ELR (cell line): ENCODE results near the gene MGAT5.
A peak's percentile ranks its signal among the peaks of the same experiment; 100 is the strongest.
"Not testable (repeated sequence)": the region's sequence is repeated elsewhere in the genome, so short reads cannot be mapped to it uniquely, and the experiment has no call there.

Experiments
- DNase-seq: peaks from one replicate; pipeline ENCODE4 v3.0.0-alpha.2; 2015; ENCODE audit warnings: low read depth

MGAT5 gene

DNA sequence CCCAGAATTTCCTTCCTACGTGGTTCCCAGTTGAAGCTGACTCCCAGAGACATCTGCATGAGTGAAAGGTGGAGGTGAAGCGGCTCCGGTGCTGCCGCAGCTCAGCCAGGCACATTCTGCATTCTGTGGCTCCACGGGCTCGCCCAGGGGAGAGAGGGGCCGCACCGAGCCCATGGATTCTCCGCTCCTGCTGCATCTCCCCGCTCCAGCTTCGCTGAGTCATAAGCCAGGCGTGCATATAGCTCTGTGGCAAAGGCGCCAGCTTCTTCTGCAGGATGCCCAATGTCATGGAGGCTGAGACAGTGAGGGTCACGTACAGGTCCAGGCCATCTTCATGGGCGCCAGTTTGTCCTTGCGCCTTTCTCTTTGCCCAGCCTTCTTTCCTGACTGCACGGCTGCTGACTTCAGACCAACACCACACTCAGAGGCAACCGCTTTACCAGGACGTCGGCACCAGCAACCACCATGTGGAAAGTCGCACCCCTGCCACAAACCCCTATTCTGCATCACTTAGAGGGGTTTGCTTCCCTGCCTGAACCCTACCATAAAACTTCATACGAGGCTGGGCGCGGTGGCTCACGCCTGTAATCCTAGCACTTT, 215.7 kb downstream of the MGAT5 start:
- DNase-seq: no peak

DNA sequence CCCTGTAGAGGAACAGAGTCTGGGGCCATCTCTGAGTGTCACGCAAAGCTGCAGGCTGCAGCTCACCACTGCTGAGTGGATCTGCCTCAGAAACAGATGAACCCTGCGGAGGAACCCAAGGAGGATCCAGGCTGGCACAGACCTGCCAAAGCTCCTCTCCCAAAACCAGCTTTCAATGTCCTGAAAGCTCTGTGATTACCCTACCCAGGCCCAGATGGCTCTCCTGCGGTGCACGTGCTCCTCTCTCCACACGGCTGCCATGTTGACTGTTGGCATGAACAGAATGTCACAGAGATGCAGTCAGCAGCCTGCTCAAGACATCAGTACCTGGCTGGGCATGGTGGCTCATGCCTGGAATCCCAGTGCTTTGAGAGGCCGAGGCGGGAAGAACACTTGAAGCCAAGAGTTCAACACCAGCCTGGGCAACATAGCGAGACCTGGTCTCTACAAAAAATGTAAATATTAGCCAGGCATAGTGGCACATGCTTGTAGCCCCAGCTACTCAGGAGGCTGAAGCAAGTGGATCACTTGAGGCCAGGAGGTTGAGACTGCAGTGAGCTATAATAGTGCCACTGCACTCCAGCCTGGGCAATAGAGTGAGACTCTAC, 216.8 kb downstream of the MGAT5 start:
- no peak for DNase-seq

DNA sequence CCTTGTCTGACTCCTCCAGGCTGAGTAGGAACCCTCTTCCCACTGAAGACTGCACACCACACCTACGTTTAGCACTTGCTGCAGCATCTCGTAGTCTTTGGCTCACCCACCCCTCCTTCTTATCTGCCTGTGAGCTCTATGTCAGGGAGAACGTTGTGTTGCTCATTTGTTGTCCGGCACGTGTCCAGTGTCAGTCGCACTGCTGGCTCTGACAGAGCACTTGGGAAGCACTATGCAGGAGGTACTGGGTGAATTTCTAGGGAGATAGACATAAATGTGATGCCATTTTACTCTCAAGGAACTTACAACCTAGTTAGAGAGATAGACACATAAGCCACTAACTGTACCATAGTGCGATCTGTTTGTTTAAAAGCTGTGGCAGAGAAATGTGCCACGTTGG, 223.1 kb downstream of the MGAT5 start:
- DNase-seq: not testable (repeated sequence)

DNA sequence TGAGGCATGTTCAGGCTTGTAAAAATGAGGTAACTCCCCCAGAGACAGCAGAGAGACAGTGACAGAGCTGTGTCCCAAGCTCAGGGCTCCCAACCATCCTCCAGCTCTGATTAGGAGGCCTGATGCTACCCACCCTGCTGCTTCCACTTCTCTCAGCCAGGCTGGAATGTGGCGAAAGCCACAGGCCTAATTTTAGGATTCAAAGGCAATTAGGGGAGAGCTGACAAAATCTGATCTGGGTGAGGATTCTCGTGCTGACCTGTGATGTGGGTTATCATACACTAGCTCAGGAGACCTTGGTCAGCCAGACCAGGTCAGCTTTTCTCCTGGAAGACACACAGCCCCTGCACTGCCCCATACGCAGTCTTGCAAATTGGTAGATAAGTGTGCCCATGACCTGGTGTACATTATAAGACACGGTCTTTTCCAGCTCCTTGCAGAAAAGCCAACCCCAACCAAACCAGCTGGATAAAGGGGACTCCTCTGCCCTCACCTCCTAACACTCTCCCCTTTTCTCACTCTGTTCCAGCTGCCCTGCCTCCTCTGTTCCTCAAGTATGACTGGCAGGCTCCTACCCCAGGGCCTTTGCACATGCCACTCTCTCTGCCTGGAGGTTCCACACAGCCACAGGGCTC, 225.9 kb downstream of the MGAT5 start:
- DNase-seq: no peak

DNA sequence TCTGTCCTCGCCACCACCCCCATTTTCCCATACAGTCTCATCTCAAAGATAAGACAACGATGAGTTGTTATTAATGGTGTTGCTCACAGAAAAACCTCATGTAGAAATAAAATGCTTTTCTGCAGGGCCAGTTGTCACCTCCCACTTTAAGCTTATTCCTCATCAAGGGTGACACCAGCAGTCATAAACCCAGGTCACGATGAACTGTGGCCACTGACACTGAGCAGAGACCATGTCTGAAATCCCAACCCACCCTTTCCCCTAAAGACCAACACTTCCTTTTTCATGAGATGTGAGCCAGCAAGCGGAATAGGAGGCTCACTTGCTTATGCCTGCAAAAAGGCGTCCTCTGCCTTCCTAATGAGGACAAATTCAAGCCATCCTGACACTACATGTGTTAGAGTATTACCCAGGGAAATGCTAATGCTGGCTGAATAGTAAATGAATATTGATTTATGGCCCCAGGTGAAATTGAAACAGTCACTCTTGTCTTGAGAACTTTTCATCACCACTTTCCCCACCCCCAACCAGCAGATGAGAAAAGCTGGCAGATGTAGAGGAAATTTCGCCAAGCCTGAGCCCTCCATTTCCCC, 228.4 kb downstream of the MGAT5 start:
- DNase-seq: no peak

- DNase-seq: no peak
Measured at GRCh38 chr2:134482766-134483340, 229.0 kb downstream of the MGAT5 start.

DNA sequence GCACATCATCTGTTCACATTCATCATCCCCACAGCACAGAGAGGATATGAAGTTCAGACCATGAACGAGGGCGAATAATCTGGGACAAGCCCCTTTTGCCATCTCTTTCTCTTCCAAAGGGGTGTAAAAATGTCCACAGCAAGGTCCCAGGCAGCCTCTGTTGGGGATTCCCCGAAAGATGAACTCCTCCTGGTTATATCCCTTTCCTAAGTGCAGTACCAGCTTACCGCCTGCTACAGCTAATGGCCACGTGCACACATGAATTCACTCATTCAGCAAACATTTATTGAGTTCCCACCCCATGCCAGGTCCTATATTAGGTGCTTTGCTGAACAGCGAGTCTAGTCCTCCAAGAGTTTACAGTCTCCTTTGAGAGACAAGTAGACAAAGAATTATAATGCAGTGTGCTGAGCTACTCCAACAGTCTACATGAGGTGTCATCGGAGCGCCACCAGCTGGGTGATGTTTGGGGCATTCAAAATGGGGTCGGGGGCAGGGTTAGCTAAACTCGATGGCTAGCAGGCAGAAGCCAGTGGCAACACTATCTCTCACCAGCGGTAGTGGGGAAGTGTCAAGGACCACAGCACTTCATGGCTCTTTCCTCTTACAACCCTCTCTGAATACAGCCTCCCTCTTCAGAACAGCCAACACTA, 236.0 kb downstream of the MGAT5 start:
- no peak for DNase-seq

GRCh38 chr2:134490559-134490958, 236.7 kb downstream of the MGAT5 start:
- no peak for DNase-seq

- DNase-seq: no peak
Measured at GRCh38 chr2:134491022-134491421, 237.2 kb downstream of the MGAT5 start.

DNA sequence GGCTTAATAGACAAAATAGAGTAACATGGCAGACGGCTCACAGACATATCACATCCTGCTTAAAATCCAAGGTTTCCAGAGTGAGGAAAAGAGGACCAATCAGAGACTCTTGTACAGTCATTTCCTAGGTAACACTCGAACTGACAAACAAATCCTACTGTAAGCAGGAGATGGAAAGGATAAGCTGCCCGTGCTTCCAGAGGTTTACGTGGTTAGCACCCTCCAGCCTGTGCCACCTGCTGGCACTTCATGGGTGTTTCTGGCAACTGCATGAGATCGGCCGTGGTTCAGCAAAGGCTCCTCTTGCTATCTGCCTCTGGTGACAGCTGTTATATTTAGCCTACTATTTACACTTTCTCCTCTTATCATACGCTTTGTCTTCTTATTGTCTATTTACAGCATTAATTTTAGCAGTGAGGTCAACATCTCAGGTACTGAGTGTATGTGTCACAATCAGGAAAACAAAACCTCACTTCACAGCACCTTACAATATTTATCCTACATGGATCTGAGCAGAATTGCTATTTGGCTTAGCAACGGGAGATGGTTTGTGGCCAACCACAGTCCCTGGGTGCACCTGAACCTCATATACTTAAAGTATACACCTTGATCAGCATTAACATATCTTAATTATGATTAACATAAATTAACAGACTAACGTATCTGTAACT, 238.0 kb downstream of the MGAT5 start:
- peak; percentile 31 for DNase-seq

- no peak for DNase-seq
Measured at GRCh38 chr2:134493797-134494196, 239.9 kb downstream of the MGAT5 start.

DNA sequence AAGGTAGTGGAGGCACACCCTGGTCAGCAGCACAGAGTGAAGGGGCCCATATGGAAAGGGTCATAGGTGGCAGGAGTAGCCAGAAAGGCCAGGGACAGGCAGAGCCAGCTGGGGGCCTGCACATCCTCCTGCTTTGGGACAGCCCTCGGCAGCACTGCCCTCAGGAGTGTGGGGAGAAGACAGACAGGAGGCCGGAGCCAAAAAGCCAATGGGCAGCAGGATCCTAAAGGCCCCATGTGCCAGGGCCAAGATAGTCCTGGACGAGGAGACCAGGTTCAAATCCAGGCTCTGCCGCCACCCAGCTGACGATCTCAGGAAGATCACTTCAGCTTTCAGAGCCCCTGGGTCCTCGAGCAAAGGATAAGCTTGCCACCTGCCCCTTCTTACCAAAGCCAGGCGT, 244.8 kb downstream of the MGAT5 start:
- no peak for DNase-seq

GRCh38 chr2:134499307-134499926, 245.5 kb downstream of the MGAT5 start:
- DNase-seq: no peak

DNA sequence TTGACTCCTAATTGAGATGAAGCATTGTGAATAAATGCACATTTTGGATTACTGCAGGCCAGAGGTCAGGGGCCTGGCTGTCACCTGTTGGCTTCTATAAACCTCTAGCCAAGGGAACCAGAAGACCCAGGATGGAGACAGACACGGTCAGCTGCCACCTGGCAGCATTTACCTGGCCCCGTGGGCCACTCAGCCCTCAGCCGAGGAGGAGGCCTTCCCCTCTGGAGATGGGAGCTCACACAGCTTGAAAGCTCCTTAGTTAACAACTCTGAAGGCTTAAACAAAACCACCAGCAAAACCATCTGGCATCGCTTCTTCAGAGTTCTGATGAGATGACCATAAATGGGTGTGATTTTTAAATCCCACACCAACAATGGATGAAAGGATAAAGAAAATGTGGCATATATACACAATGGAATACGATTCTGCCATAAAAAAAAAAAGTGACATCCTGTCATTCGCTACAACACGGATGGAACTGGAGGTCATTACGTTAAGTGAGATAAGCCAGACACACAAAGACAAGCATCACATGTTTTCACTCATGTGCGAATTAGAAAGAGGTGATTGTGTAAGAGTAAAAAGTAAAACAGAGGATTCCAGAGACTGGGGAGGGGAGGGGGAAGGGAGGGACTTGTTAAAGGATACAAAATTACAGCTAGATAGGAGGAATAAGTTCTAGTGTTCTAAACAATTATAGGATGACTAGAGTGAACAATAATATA, 246.5 kb downstream of the MGAT5 start:
- no peak for DNase-seq

- DNase-seq: no peak
Measured at GRCh38 chr2:134501476-134502091, 247.7 kb downstream of the MGAT5 start.

GRCh38 chr2:134502104-134502503, 248.2 kb downstream of the MGAT5 start:
- no peak for DNase-seq
